Keratinocyte (primary cell): ENCODE results near the gene TOLLIP. TPM values are rescaled to one million over a fixed set of nuclear protein-coding genes. Genes with fewer than 3 reads are reported as not detected.

Source experiments
- DNase-seq: peaks from one replicate; pipeline ENCODE4 v3.0.0-alpha.2; 2011; ENCODE audit warnings: low read depth, missing footprints, low spot score
- FAIRE-seq: peaks from 2 replicates; lab custom pipeline; 2011; peaks lifted over from hg19 to GRCh38; lab: Jason Lieb, UNC
- H2AFZ ChIP-seq: 2 replicates; pipeline ENCODE4 v1.6.0; 2012; ENCODE audit warnings: low read length, control low read depth, inconsistent platforms; ENCODE audit not compliant: control insufficient read depth
- H3K27ac ChIP-seq: 2 replicates; pipeline ENCODE4 v1.5.1; 2011; ENCODE audit warnings: low read length; ENCODE audit not compliant: control insufficient read depth, insufficient read depth
- H3K27me3 ChIP-seq: 3 replicates; pipeline ENCODE4 v1.6.0; 2011; ENCODE audit warnings: low read length; ENCODE audit not compliant: control insufficient read depth, insufficient read depth; ENCODE audit errors: extremely low read depth
- H3K36me3 ChIP-seq, 2 experiments: 2 replicates in 1 of 2; 3 replicates in 1 of 2; pipeline ENCODE4 v1.5.1; 2011; ENCODE audit warnings: low read length in 2 of 2, mild to moderate bottlenecking in 1 of 2; ENCODE audit not compliant: control insufficient read depth in 2 of 2, insufficient read depth in 2 of 2; ENCODE audit errors: extremely low read depth in 1 of 2
- H3K4me1 ChIP-seq: 3 replicates; pipeline ENCODE4 v1.5.1; 2011; ENCODE audit warnings: low read length; ENCODE audit not compliant: control insufficient read depth, insufficient read depth; ENCODE audit errors: extremely low read depth
- H3K4me2 ChIP-seq: 3 replicates; pipeline ENCODE4 v1.6.0; 2011; ENCODE audit warnings: low read depth, low read length; ENCODE audit not compliant: control insufficient read depth, insufficient read depth; ENCODE audit errors: extremely low read depth
- H3K4me3 ChIP-seq, 3 experiments: fragments of 200-600 bp in 1 of 3; sonication (generic) in 1 of 3; 2 replicates in 2 of 3; 3 replicates in 1 of 3; pipeline ENCODE4 v1.5.1; 2011 to 2016; ENCODE audit warnings: low read length in 3 of 3, mild to moderate bottlenecking in 3 of 3, control low read depth in 2 of 3, inconsistent platforms in 1 of 3, low read depth in 1 of 3, mixed read lengths in 1 of 3, mixed run types in 1 of 3, moderate library complexity in 1 of 3; ENCODE audit not compliant: control insufficient read depth in 2 of 3, insufficient read depth in 2 of 3; ENCODE audit errors: extremely low read depth in 1 of 3
- H3K79me2 ChIP-seq: 2 replicates; pipeline ENCODE4 v1.6.0; 2012; ENCODE audit warnings: low read length; ENCODE audit not compliant: control insufficient read depth, insufficient read depth
- H3K9ac ChIP-seq: 3 replicates; pipeline ENCODE4 v1.6.0; 2011; ENCODE audit warnings: low read length; ENCODE audit not compliant: control insufficient read depth, insufficient read depth; ENCODE audit errors: extremely low read depth
- H3K9me1 ChIP-seq: 3 replicates; pipeline ENCODE4 v1.6.0; 2011; ENCODE audit warnings: low read length; ENCODE audit not compliant: control insufficient read depth, insufficient read depth; ENCODE audit errors: extremely low read depth
- H3K9me3 ChIP-seq: 2 replicates; pipeline ENCODE4 v1.5.1; 2012; ENCODE audit warnings: low read depth, low read length; ENCODE audit not compliant: control insufficient read depth
- H4K20me1 ChIP-seq: 3 replicates; pipeline ENCODE4 v1.6.0; 2011; ENCODE audit warnings: low read length; ENCODE audit not compliant: control insufficient read depth, insufficient read depth; ENCODE audit errors: extremely low read depth
- CTCF ChIP-seq, 3 experiments: IDR thresholded peaks in 1 of 3; conservative IDR thresholded peaks in 1 of 3; optimal IDR thresholded peaks in 1 of 3; 2 replicates in 2 of 3; 3 replicates in 1 of 3; pipeline versions ENCODE3 to v1.5.1; 2011; ENCODE audit warnings: low read length in 3 of 3, mild to moderate bottlenecking in 3 of 3, moderate library complexity in 2 of 3, control low read depth in 1 of 3, inconsistent platforms in 1 of 3; ENCODE audit not compliant: insufficient read depth in 2 of 3; ENCODE audit errors: extremely low read depth in 1 of 3
- EZH2 ChIP-seq: IDR thresholded peaks from one replicate; pipeline ENCODE4 v1.6.1; 2012; ENCODE audit warnings: inconsistent platforms, mild to moderate bottlenecking, low read length, moderate library complexity
- dilution Hi-C: fragments of 300-500 bp; cut with MboI; formaldehyde crosslinking; loops from one replicate; pipeline ENCODE4 v1.7.0; 2020; ENCODE audit warnings: low sequenced_read_pairs; ENCODE audit not compliant: extremely low pct_ligation_motif_present
- polyA plus RNA-seq, 5 experiments: library from polyadenylated mRNA; depleted of rRNA in 3 of 5; stranded (reverse) in 3 of 5; stranded (forward) in 1 of 5; unstranded in 1 of 5; fragments of >200 nt; gene quantifications; 1 replicate in 1 of 5; 2 replicates in 3 of 5; 3 replicates in 1 of 5; pipeline versions ENCODE4 v1.2.1 to v1.2.3, GENCODE V29; 2011 to 2012; ENCODE audit warnings: missing spikeins in 2 of 5, low read depth in 1 of 5, low replicate concordance in 1 of 5

TOLLIP gene
- polyA plus RNA-seq, 1 donor (not counting 4 experiments of a cell fraction or from before 2014, with no cell fraction given) = 40.2 TPM

- Histone ChIP-seq H4K20me1 (peaks cover 4% of the 10 kb centered on the region), H3K4me3 (peak overlapping the region; percentile 73 to 76 (median 74)), H2AFZ (no peak overlapping the region), H3K4me2 (peak overlapping the region; percentile 99), H3K9me3 (peaks cover 6% of the 10 kb centered on the region), H3K4me1 (peaks cover 51% of the 10 kb centered on the region), H3K36me3 (peaks cover 7 to 13% of the 10 kb centered on the region in 2 experiments), H3K79me2 (peaks cover 54% of the 10 kb centered on the region), H3K9me1 (peaks cover 4% of the 10 kb centered on the region), H3K9ac (peak overlapping the region; percentile 63), H3K27me3 (peaks cover 7% of the 10 kb centered on the region), H3K27ac (peak overlapping the region; percentile 79)
- dilution Hi-C loops = no loop called here
- no peak for DNase-seq
- peak; percentile 36 for FAIRE-seq
- TF ChIP-seq CTCF (optimal IDR thresholded peaks at IDR 0.05 in 1 of 3, IDR thresholded peaks at IDR 0.05 in 1 of 3, conservative IDR thresholded peaks at IDR 0.05 in 1 of 3; ENCODE audit: extremely low read depth in 1 of 3, insufficient read depth in 2 of 3, low read length in 3 of 3) (no peak), EZH2 (no peak)
Observed at GRCh38 chr11:1307998-1308742, 1.3 kb downstream of the TOLLIP start.

- H3K4me3 ChIP-seq = peak overlapping the region; percentile 73 to 76 (median 74)
- peaks cover 4% of the 10 kb centered on the region for H3K9me1 ChIP-seq
- H3K36me3 ChIP-seq = peaks cover 9 to 17% of the 10 kb centered on the region in 2 experiments
- H3K4me2 ChIP-seq = peak overlapping the region; percentile 99
- no peak overlapping the region for H2AFZ ChIP-seq
- TF ChIP-seq CTCF (optimal IDR thresholded peaks at IDR 0.05 in 1 of 3, IDR thresholded peaks at IDR 0.05 in 1 of 3, conservative IDR thresholded peaks at IDR 0.05 in 1 of 3; ENCODE audit: extremely low read depth in 1 of 3, insufficient read depth in 2 of 3, low read length in 3 of 3) (peak in 1 of 3 experiments; percentile 36), EZH2 (no peak)
- peaks cover 6% of the 10 kb centered on the region for H3K9me3 ChIP-seq
- peak overlapping the region; percentile 72 for H3K9ac ChIP-seq
- peaks cover 63% of the 10 kb centered on the region for H3K79me2 ChIP-seq
- peak overlapping the region; percentile 79 for H3K27ac ChIP-seq
- peaks cover 7% of the 10 kb centered on the region for H3K27me3 ChIP-seq
- FAIRE-seq = peak; percentile 91
- peaks cover 13% of the 10 kb centered on the region for H4K20me1 ChIP-seq
- H3K4me1 ChIP-seq = peaks cover 52% of the 10 kb centered on the region
- peak; percentile 40 for DNase-seq
- dilution Hi-C loops = no loop called here
Observed at GRCh38 chr11:1307163-1307870, 2.1 kb downstream of the TOLLIP start.
